ENCODE results near the gene CCT2. TPM values are rescaled to one million over a fixed set of nuclear protein-coding genes. Genes with fewer than 3 reads are reported as not detected.

The CCT2 gene
- total and polyA plus RNA-seq, 2 of the 4 experiments (the other 2 are of a cell fraction): 194 to 651 TPM

- no CpG with 5 or more reads among the region's 6 CpGs for WGBS, 2 experiments (ENCODE audit: extremely low coverage in 2 of 2, insufficient read length in 1 of 2)
- no TSS peak for BruUV-seq (replicated peaks)
- Histone ChIP-seq H3K27ac (ENCODE audit: insufficient read depth, low read length) (no peak overlapping the region), H3K27me3 (ENCODE audit: control insufficient read depth, insufficient read depth, low read length) (peaks cover 24% of the 10 kb centered on the region), H3K4me1 (ENCODE audit: control insufficient read depth, insufficient read depth, low read length) (no peaks in the 10 kb centered on the region), H2BK5ac (ENCODE audit: low read depth, low read length, poor library complexity, severe bottlenecking) (no peak overlapping the region), H2BK20ac (ENCODE audit: low read depth, low read length) (no peak overlapping the region), H3K9me1 (ENCODE audit: insufficient read depth, low read length) (no peaks in the 10 kb centered on the region), H2BK120ac (ENCODE audit: low read depth, low read length) (no peak overlapping the region), H3K18ac (ENCODE audit: low read depth, low read length) (no peak overlapping the region), H3K23ac (ENCODE audit: low read depth, low read length) (no peak overlapping the region), H3K9me3 (ENCODE audit: control insufficient read depth, insufficient read depth, low read length) (no peaks in the 10 kb centered on the region), H4K8ac (ENCODE audit: low read depth in 2 of 2, low read length in 2 of 2) (no peak overlapping the region), H2AK9ac (replicated peaks; ENCODE audit: low read depth, low read length, poor library complexity) (no peak overlapping the region), H3K4ac (ENCODE audit: low read depth, low read length) (no peak overlapping the region), H3K4me2 (ENCODE audit: low read depth, low read length) (no peak overlapping the region), H3K56ac (ENCODE audit: extremely low read depth, insufficient read depth, low read length) (no peak overlapping the region), H3K4me3 (ENCODE audit: insufficient read depth, low read depth, low read length) (no peak overlapping the region), H3K14ac (replicated peaks; ENCODE audit: low read depth, low read length) (no peak overlapping the region), H3K79me1 (ENCODE audit: low read depth in 1 of 2, low read length in 2 of 2) (no peaks in the 10 kb centered on the region), H3K9ac (ENCODE audit: low read depth, low read length) (no peak overlapping the region), H4K91ac (ENCODE audit: insufficient read depth, low read depth, low read length) (no peak overlapping the region), H4K20me1 (ENCODE audit: insufficient read depth, low read length) (no peaks in the 10 kb centered on the region), H2BK15ac (ENCODE audit: low read depth, low read length) (no peak overlapping the region), H3K36me3 (ENCODE audit: control insufficient read depth, insufficient read depth, low read length) (no peaks in the 10 kb centered on the region), H2AFZ (replicated peaks; ENCODE audit: low read length, poor library complexity) (no peak overlapping the region), H2AK5ac (ENCODE audit: low read depth, low read length) (no peak overlapping the region), H4K5ac (ENCODE audit: low read depth, low read length) (no peak overlapping the region)
- ATAC-seq (ENCODE audit: low read depth): no peak
- in situ Hi-C loops (cut with MboI; ENCODE audit: low sequenced_read_pairs) (no loop called here), dilution Hi-C loops (cut with HindIII; ENCODE audit: low sequenced_read_pairs, unreplicated experiment) (no loop called here), intact Hi-C loops (cut with micrococcal nuclease) (no loop called here)
- ChIA-PET CTCF (interaction anchor here (0.8 kb wide), 1 partner anchor 12 kb away, joined by 3 read pairs; no protein-coding TSS in a partner anchor), POLR2A (ENCODE audit: unreplicated experiment) (no interaction called here)
- TF ChIP-seq RFX5 (IDR thresholded peaks at IDR 0.05; ENCODE audit: low read depth, low read length) (no peak), CHD1 (IDR thresholded peaks at IDR 0.05; ENCODE audit: low read depth, low read length) (no peak), MAFK (IDR thresholded peaks at IDR 0.05; ENCODE audit: low read depth, low read length) (no peak), POLR2A (IDR thresholded peaks at IDR 0.05; ENCODE audit: low read depth, low read length) (no peak), USF2 (IDR thresholded peaks at IDR 0.05; ENCODE audit: low read depth, low read length) (no peak), SMC3 (IDR thresholded peaks at IDR 0.05; ENCODE audit: low read depth, low read length) (no peak)
- DNase-seq: no peak
These were observed 33.8 kb downstream of the CCT2 start for GRCh38 chr12:69619050-69619449.
